Neuronal stem cell (in vitro differentiated cells): Measurements from ENCODE around the gene COX19.
A peak's percentile ranks its signal among the peaks of the same experiment; 100 is the strongest.

Source experiments
- DNase-seq: peaks from one replicate; pipeline ENCODE4 v3.0.0-alpha.2; 2013; ENCODE audit warnings: low spot score
- H2AFZ ChIP-seq: one replicate; pipeline ENCODE4 v1.6.1; 2013; ENCODE audit warnings: mild to moderate bottlenecking, low read length, inconsistent platforms
- H2AK5ac ChIP-seq: 2 replicates; pipeline ENCODE4 v1.6.1; 2013; ENCODE audit warnings: low read depth, mild to moderate bottlenecking, inconsistent platforms, low read length, moderate library complexity, mixed read lengths
- H2BK120ac ChIP-seq: 2 replicates; pipeline ENCODE4 v1.6.1; 2013; ENCODE audit warnings: low read depth, mild to moderate bottlenecking, inconsistent platforms, low read length, moderate library complexity, mixed read lengths
- H2BK12ac ChIP-seq: one replicate; pipeline ENCODE4 v1.6.1; 2013; ENCODE audit warnings: low read length, inconsistent platforms
- H2BK15ac ChIP-seq: 2 replicates; pipeline ENCODE4 v1.6.1; 2013; ENCODE audit warnings: mild to moderate bottlenecking, low read length, inconsistent platforms, mixed read lengths
- H2BK5ac ChIP-seq: one replicate; pipeline ENCODE4 v1.6.1; 2013; ENCODE audit warnings: inconsistent platforms, mild to moderate bottlenecking, low read length, moderate library complexity
- H3K14ac ChIP-seq: one replicate; pipeline ENCODE4 v1.6.1; 2013; ENCODE audit warnings: low read length, inconsistent platforms
- H3K18ac ChIP-seq: 2 replicates; pipeline ENCODE4 v1.6.1; 2013; ENCODE audit warnings: low read length, inconsistent platforms
- H3K23ac ChIP-seq: 2 replicates; pipeline ENCODE4 v1.6.1; 2013; ENCODE audit warnings: low read depth, mild to moderate bottlenecking, mixed read lengths, low read length, inconsistent platforms; ENCODE audit not compliant: poor library complexity
- H3K27ac ChIP-seq: replicated peaks from 3 replicates; pipeline ENCODE4 v1.5.1; 2013; ENCODE audit warnings: low read length, inconsistent platforms
- H3K27me3 ChIP-seq, 3 experiments: 2 replicates each; pipeline ENCODE4 v1.6.1; 2013; ENCODE audit warnings: low read length in 3 of 3, mild to moderate bottlenecking in 2 of 3, inconsistent platforms in 1 of 3, low read depth in 1 of 3, mixed read lengths in 1 of 3, moderate library complexity in 1 of 3; ENCODE audit not compliant: control insufficient read depth in 3 of 3, insufficient read depth in 3 of 3
- H3K36me3 ChIP-seq, 2 donors: replicated peaks in 1 of 2; 2 replicates each; pipeline ENCODE4 v1.6.1; 2013; ENCODE audit warnings: low read length in 2 of 2; ENCODE audit not compliant: control insufficient read depth in 2 of 2, insufficient read depth in 2 of 2
- H3K4ac ChIP-seq: 2 replicates; pipeline ENCODE4 v1.6.1; 2013; ENCODE audit warnings: inconsistent platforms, mild to moderate bottlenecking, low read length, moderate library complexity
- H3K4me1 ChIP-seq, 2 donors: 1 replicate in 1 of 2; 2 replicates in 1 of 2; pipeline ENCODE4 v1.6.1; 2013; ENCODE audit warnings: low read length in 2 of 2, low read depth in 1 of 2; ENCODE audit not compliant: control insufficient read depth in 2 of 2, insufficient read depth in 1 of 2
- H3K4me2 ChIP-seq: one replicate; pipeline ENCODE4 v1.6.1; 2013; ENCODE audit warnings: mild to moderate bottlenecking, low read length, inconsistent platforms; ENCODE audit not compliant: insufficient read depth, poor library complexity, severe bottlenecking
- H3K4me3 ChIP-seq, 2 donors: 2 replicates each; pipeline ENCODE4 v1.5.1; 2013; ENCODE audit warnings: low read length in 2 of 2, mild to moderate bottlenecking in 2 of 2, inconsistent platforms in 1 of 2, moderate library complexity in 1 of 2
- H3K79me1 ChIP-seq: one replicate; pipeline ENCODE4 v1.6.1; 2013; ENCODE audit warnings: low read depth, mild to moderate bottlenecking, inconsistent platforms, low read length, moderate library complexity
- H3K9ac ChIP-seq: one replicate; pipeline ENCODE4 v1.6.1; 2013; ENCODE audit warnings: mild to moderate bottlenecking, low read depth, low read length, inconsistent platforms; ENCODE audit not compliant: poor library complexity
- H3K9me3 ChIP-seq, 2 donors: replicated peaks in 1 of 2; 2 replicates each; pipeline versions ENCODE3 to v1.6.1; 2013; ENCODE audit warnings: low read length in 2 of 2, mild to moderate bottlenecking in 2 of 2, inconsistent platforms in 1 of 2, low read depth in 1 of 2, mixed read lengths in 1 of 2, moderate library complexity in 1 of 2; ENCODE audit not compliant: control insufficient read depth in 2 of 2, insufficient read depth in 1 of 2
- H4K8ac ChIP-seq: one replicate; pipeline ENCODE4 v1.6.1; 2013; ENCODE audit warnings: low read depth, mild to moderate bottlenecking, inconsistent platforms, low read length, moderate library complexity
- H4K91ac ChIP-seq: one replicate; pipeline ENCODE4 v1.6.1; 2013; ENCODE audit warnings: low read length, low read depth, mild to moderate bottlenecking, inconsistent platforms; ENCODE audit not compliant: poor library complexity
- WGBS, 2 donors: extraction: QIAGEN DNeasy Blood & Tissue Kit; methylation state at CpG; one replicate each; pipeline ENCODE4 v1.1.7; 2013; ENCODE audit warnings: missing lambda C conversion rate in 2 of 2, mixed read lengths in 1 of 2; ENCODE audit not compliant: insufficient read length in 2 of 2, insufficient replicate concordance in 1 of 2; ENCODE audit errors: extremely low coverage in 2 of 2; 5-methylcytosine and 5-hydroxymethylcytosine counted together

Gene COX19

DNA sequence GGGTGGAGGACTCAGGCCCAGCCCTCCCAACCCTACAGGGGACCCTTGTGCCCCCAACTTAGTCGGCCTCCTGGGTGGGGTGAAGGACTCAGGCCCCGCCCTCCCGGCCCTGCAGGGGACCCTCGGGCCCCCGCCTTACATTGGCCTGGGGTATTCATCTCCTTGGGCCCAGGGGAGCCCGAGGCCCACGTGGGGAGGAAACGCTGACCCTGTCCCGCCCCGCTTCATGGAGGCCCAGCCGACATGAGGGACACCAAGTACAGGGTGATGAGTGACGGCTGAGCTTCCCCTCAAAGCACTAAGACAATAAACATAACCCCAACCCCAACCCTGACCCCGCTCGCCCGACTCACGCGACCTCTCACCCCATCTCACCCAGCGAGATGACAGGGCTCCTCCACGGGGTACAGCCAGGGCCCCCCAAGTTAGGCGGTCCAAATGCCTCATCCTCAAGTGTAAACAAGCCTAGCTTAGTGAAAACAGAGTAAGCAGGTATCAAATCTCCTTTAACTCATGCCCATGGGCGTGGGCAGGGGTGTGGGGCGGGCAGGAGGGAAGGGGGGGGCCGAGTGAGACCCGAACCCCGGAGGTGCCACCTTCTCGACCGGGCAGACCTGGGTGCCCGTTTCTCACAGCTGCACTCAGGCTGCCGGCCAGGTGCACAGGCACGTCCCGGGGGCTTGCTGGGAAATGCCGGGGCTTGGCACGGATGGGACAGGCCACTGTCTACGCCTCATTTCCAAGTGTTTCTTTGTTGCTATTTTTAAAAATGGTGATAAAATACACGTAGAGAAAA is 15.8 kb upstream of the COX19 start:
- Histone ChIP-seq H3K27me3 (no peaks in the 10 kb centered on the region), H3K23ac (no peak overlapping the region), H4K91ac (no peak overlapping the region), H2AFZ (no peak overlapping the region), H2BK15ac (no peak overlapping the region), H2BK5ac (peak overlapping the region; percentile 53), H3K4me2 (no peak overlapping the region), H3K4ac (no peak overlapping the region), H2BK12ac (no peak overlapping the region), H3K14ac (no peak overlapping the region), H3K9ac (no peak overlapping the region), H3K9me3 (no peaks in the 10 kb centered on the region), H4K8ac (no peak overlapping the region), H3K79me1 (peaks cover 2% of the 10 kb centered on the region), H3K4me3 (no peak overlapping the region), H2BK120ac (no peak overlapping the region), H3K27ac (no peak overlapping the region), H3K4me1 (peaks cover 10 to 11% of the 10 kb centered on the region in 2 donors), H3K36me3 (peaks cover 0 to 9% of the 10 kb centered on the region in 2 donors), H3K18ac (peak overlapping the region; percentile 28), H2AK5ac (no peak overlapping the region)
- no peak for DNase-seq
- no CpG with 5 or more reads among the region's 35 CpGs for WGBS, 2 donors

DNA sequence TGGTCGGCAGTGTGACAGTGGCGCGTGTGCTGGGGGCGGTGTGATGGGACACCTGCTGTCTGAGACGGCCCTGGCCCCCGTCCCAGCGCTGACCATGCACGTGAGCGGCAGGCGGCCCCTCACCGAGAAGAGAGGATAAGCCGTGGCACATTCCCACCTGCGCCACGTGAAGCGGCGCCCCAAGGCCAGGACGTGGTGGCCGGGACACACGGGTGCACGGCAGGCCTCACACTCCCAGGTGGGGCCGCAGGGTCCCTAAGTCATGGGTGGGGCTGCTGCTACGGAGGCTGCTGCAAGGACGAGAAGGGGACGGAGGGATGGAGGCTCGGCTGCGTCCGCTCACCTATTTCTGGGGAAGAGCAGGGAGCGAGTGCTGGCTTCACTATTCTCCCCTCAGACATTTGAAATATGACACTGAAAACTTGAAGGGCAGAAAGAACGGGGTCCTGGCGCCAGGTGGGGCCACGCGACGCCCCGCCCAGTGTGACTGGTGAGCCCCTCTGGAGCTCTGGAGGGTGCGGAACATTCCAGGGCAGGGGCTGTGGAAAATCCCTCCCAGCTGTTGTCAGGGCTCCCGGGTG is 15.1 kb upstream of the COX19 start:
- H3K27ac ChIP-seq, result no peak overlapping the region
- no peak overlapping the region for H2BK12ac ChIP-seq
- peaks cover 2% of the 10 kb centered on the region for H3K79me1 ChIP-seq
- no peak overlapping the region for H3K4ac ChIP-seq
- H3K4me3 ChIP-seq, result no peak overlapping the region
- H3K27me3 ChIP-seq, result no peaks in the 10 kb centered on the region
- no peaks in the 10 kb centered on the region for H3K9me3 ChIP-seq
- H2BK120ac ChIP-seq, result no peak overlapping the region
- peak overlapping the region; percentile 57 for H3K18ac ChIP-seq
- peaks cover 0 to 2% of the 10 kb centered on the region in 2 donors for H3K36me3 ChIP-seq
- no peak overlapping the region for H4K91ac ChIP-seq
- peak overlapping the region; percentile 21 for H3K14ac ChIP-seq
- no peak overlapping the region for H2BK15ac ChIP-seq
- H2AK5ac ChIP-seq, result peak overlapping the region; percentile 11
- peaks cover 10 to 11% of the 10 kb centered on the region in 2 donors for H3K4me1 ChIP-seq
- H3K4me2 ChIP-seq, result no peak overlapping the region
- no peak overlapping the region for H2AFZ ChIP-seq
- H3K23ac ChIP-seq, result no peak overlapping the region
- no peak overlapping the region for H4K8ac ChIP-seq
- H2BK5ac ChIP-seq, result peak overlapping the region; percentile 53
- no CpG with 5 or more reads among the region's 36 CpGs for WGBS, 2 donors
- no peak overlapping the region for H3K9ac ChIP-seq
- no peak for DNase-seq

GRCh38 chr7:988963-989529 is 13.7 kb upstream of the COX19 start:
- Histone ChIP-seq H2BK5ac (peak overlapping the region; percentile 39), H3K4me2 (no peak overlapping the region), H3K9ac (peak overlapping the region; percentile 44), H3K36me3 (no peaks in the 10 kb centered on the region), H3K23ac (peak overlapping the region; percentile 55), H2BK15ac (peak overlapping the region; percentile 85), H2BK120ac (no peak overlapping the region), H3K4me1 (peaks cover 10 to 11% of the 10 kb centered on the region in 2 donors), H4K91ac (no peak overlapping the region), H3K4me3 (no peak overlapping the region), H4K8ac (no peak overlapping the region), H3K27me3 (no peaks in the 10 kb centered on the region), H3K9me3 (no peaks in the 10 kb centered on the region), H3K4ac (no peak overlapping the region), H3K79me1 (peaks cover 2% of the 10 kb centered on the region), H2AFZ (no peak overlapping the region), H2BK12ac (peak overlapping the region; percentile 90), H3K18ac (peak overlapping the region; percentile 85), H3K27ac (no peak overlapping the region), H2AK5ac (peak overlapping the region; percentile 37), H3K14ac (peak overlapping the region; percentile 71)
- no peak for DNase-seq
- no CpG with 5 or more reads among the region's 15 CpGs for WGBS, 2 donors

- Histone ChIP-seq H3K18ac (peak overlapping the region; percentile 83), H3K4me2 (no peak overlapping the region), H2BK15ac (peak overlapping the region; percentile 55), H3K79me1 (peaks cover 2% of the 10 kb centered on the region), H3K4ac (no peak overlapping the region), H2BK5ac (no peak overlapping the region), H3K14ac (peak overlapping the region; percentile 56), H4K91ac (no peak overlapping the region), H3K27me3 (no peaks in the 10 kb centered on the region), H3K23ac (peak overlapping the region; percentile 73), H3K27ac (no peak overlapping the region), H2AK5ac (peak overlapping the region; percentile 88), H2BK120ac (no peak overlapping the region), H2BK12ac (no peak overlapping the region), H2AFZ (no peak overlapping the region), H3K36me3 (no peaks in the 10 kb centered on the region), H3K4me3 (no peak overlapping the region), H3K9me3 (no peaks in the 10 kb centered on the region), H3K4me1 (peaks cover 8 to 9% of the 10 kb centered on the region in 2 donors), H4K8ac (no peak overlapping the region), H3K9ac (peak overlapping the region; percentile 21)
- no peak for DNase-seq
- WGBS, 2 donors, result no CpG with 5 or more reads among the region's 24 CpGs
These were observed 13.1 kb upstream of the COX19 start for GRCh38 chr7:988426-988911.
